Tibial nerve (tissue), 4 donors: ENCODE data around the gene MRPS6.

ENCODE experiments used
- EP300 ChIP-seq, 2 donors: sonication (generic); formaldehyde crosslinking; IDR thresholded peaks; one replicate each; pipeline ENCODE4 v1.6.1; 2017; ENCODE audit warnings: antibody characterized with exemption in 2 of 2, mild to moderate bottlenecking in 1 of 2
- POLR2A ChIP-seq, 2 donors: fragments of 450-650 bp; IDR thresholded peaks; one replicate each; pipeline ENCODE4 v1.6.1; 2017; ENCODE audit warnings: antibody characterized with exemption in 2 of 2, mild to moderate bottlenecking in 2 of 2, moderate library complexity in 2 of 2
- TF ChIP-seq, protein P1 (sequence below), 5 experiments: fragments of 200-600 bp in 3 of 5; fragments of 450-650 bp in 2 of 5; sonication (generic) in 3 of 5; IDR thresholded peaks; one replicate each; pipeline ENCODE4 v1.5.1; 2016 to 2019; ENCODE audit warnings: antibody characterized with exemption in 5 of 5, mild to moderate bottlenecking in 3 of 5, moderate library complexity in 2 of 5

DNA sequence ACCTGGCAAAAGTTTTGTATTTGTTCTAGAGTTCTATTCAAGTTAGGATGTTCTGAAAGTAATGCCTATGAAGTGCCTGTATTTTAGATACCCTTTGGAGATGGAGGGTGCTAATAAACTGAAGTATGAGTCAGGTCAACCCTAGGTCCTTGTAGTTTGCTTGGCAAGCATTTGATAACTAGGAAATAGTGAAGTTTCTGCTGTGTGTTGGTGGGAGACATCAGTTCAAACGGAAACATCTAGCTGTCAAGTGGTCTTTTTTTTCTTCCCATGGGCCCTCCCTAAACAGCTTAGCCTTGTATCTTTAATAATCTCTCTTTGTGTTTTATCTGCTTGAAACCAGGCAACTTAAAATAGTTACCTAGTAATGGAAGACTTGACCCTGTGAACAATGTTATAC is 4.5 kb downstream of the MRPS6 start:
- TF ChIP-seq, protein P1, sequence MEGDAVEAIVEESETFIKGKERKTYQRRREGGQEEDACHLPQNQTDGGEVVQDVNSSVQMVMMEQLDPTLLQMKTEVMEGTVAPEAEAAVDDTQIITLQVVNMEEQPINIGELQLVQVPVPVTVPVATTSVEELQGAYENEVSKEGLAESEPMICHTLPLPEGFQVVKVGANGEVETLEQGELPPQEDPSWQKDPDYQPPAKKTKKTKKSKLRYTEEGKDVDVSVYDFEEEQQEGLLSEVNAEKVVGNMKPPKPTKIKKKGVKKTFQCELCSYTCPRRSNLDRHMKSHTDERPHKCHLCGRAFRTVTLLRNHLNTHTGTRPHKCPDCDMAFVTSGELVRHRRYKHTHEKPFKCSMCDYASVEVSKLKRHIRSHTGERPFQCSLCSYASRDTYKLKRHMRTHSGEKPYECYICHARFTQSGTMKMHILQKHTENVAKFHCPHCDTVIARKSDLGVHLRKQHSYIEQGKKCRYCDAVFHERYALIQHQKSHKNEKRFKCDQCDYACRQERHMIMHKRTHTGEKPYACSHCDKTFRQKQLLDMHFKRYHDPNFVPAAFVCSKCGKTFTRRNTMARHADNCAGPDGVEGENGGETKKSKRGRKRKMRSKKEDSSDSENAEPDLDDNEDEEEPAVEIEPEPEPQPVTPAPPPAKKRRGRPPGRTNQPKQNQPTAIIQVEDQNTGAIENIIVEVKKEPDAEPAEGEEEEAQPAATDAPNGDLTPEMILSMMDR (IDR thresholded peaks at IDR 0.05): no peak
- TF ChIP-seq EP300 (IDR thresholded peaks at IDR 0.05): no peak
- TF ChIP-seq POLR2A (IDR thresholded peaks at IDR 0.05): no peak
